Stimulated activated CD4-positive, alpha-beta T cell treated with anti-CD3 and anti-CD28 coated beads, Interleukin-4, amount 100 ng/mL, for 48 hours (primary cell): ENCODE results near the gene ZNF880.
"Not testable (repeated sequence)": the region's sequence is repeated elsewhere in the genome, so short reads cannot be mapped to it uniquely, and the experiment has no call there.

Experiments
- DNase-seq, 2 donors: peaks; one replicate each; pipeline ENCODE4 v3.0.0-alpha.2; 2020; ENCODE audit warnings: low read depth in 2 of 2

ZNF880 gene

DNA sequence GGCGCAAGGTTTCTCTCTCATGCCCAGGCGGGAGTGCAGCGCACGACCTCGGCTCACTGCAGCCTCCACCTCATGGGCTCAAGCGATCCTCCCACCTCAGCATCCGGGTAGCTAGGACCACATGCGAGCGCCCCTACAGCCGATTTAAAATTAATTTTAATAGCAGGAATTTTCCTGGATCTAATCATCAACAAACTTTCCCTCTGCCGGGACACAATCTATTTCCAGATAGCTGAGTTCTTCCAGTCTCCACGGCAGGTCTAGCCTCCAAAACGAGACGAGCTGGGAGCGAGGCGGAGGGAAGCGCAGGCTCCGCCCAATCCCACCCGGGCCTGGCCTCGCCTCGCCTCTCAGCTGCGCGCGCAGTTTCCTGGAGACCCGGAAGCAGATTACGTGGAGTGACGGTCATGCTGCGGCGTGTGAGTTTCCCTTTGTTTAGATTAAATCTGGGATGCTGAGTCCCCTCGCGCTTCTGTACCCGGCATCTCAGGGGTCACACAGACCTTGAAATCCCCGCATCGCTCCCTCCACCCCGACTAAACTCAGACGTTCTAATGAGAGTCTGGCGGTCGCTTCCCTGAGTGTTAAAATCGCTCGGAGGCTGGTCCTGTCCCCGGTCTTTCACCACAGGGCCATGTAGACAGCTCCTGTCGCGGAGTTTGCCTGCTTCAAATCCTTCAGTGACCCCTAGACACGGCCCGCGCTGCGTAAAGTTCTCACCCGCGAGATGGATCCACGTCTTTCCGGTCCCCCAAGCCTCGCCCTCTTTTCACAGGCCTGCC is at the start of gene ZNF880:
TSS of gene ZNF880 (plus strand) at position 365 of the 782 bp plus-strand sequence. CDS start at position 408, 43 bp downstream.
- peak; percentile 88 to 90 for DNase-seq

DNA sequence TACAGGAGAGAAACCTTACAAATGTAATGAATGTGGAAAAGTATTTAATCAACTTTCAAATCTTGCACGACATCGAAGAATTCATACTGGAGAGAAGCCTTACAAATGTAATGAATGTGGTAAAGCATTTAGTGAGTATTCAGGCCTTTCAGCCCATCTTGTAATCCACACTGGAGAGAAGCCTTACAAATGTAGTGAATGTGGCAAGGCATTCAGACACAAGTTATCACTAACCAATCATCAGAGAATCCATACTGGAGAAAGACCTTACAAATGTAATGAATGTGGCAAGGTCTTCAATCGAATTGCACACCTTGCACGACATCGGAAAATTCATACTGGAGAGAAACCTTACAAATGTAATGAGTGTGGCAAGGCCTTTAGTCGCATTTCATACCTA is 47.3 kb upstream of the ZNF880 start:
- no peak for DNase-seq

DNA sequence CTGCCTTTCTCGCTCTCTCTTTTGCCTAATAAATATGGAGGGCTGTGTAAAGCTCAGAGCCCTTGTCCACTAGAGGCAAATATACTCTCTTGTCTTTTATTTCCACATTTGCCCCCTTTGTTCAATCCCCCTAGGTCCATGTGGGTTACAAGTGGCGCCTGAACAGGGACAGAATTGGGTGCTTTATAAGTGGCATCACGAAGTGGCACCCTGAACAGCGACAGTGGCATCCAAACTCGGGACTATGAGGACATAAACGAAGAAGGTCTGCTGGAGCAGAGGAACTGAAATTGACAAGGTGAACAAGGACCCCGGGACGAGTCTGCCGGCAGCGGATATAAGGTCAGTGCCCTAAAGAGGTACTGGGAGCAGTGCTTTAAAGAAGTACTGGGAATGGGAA is 38.0 kb upstream of the ZNF880 start:
- DNase-seq, result no peak

DNA sequence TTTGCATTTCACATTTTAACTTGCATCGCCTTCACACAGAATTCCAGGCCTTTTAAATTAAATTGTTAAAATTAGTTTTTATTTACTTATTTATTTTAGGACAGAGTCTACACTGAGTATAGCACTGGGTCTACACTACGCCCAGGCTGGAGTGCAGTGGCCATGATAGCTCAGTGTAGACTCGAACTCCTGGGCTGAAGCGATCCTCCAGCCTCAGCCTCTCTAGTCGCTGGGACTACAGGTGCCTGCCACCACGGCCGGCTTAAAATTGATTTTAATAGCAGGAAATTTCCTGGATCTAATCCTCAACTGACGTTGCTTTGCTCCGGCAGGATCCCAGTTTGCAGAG is 34.0 kb upstream of the ZNF880 start:
- DNase-seq, result no peak

DNA sequence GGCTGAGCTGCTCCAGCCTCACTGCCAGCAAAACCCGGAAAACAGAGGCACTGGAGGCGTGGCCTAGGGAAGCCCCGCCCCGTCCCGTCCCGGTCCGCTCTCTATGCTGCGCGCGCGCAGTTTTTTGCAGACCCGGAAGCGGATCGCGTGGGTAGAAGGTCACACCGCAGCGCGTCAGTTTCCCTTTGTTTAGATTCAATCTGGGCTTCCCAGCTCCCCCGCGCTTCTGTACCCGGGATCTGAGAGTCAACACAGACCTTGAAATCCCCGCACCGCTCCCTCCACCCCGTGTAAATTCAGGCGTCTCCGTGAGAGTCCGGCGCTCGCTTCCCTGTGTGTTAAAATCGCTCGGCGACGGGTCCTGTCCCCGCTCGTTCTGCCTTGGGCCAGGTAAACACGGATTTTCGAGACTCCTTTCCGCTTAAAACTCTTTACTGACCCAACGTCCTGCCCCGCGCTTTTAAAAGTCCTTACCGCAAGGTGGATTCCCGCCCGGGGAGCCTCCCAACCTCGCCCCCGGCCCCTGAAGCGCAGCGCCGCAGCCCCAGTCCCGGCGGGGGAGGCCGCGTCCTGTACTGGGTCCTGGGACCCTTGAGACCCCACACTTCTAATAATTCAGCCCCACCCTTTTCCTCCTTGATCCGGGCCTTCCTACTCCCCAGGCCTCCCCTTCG is 33.5 kb upstream of the ZNF880 start, which contains the start of gene ZNF610:
TSS of gene ZNF610 (plus strand) at position 127 of the 674 bp plus-strand sequence. CDS start 12,930 bp downstream, outside the sequence.
- peak; percentile 86 to 88 for DNase-seq

DNA sequence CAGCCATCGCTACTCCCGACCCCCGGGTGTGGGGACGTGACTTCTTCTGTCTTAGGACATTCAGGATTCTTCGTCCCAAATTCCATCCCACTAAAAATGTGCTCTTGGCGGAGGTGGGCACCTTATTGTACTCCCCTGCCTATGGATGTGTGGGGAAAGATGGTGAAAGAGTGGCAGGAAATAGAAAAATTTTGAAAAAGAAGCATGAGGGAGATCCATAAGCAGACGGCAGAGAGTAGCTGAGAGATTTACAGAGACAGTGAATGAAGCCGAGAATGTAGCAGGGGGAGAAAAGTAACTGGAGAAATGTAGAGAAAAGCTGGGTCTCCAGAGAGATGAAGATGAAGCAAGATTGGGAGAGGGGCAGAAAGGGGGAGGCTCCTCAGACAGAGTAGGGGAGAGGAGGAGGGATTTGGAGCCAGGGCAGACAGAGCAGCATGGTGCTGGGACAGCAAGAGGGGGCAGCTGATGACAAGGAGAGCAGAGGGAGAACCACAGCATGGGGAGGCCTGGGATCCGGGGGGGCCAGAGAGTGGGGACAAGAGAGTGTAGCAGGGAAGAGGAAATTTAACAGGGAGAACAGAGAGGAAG is 32.8 kb upstream of the ZNF880 start:
- no peak for DNase-seq

DNA sequence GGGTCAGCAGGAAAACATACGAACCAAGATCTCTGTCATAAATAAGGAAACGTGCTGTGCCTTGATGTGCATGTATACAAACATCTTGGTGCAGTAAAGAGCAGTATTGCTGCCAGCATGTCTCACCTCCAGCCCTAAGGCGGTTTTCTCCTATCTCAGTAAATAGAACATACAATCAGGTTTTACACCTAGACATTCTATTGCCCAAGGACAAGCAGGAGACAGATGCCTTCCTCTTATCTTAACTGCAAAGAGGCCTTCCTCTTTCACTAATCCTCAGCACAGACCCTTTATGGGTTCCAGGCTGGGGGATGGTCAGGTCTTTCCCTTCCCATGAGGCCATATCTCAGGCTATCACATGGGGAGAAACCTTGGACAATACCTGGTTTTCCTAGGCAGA is 30.7 kb upstream of the ZNF880 start:
- not testable (repeated sequence) for DNase-seq

DNA sequence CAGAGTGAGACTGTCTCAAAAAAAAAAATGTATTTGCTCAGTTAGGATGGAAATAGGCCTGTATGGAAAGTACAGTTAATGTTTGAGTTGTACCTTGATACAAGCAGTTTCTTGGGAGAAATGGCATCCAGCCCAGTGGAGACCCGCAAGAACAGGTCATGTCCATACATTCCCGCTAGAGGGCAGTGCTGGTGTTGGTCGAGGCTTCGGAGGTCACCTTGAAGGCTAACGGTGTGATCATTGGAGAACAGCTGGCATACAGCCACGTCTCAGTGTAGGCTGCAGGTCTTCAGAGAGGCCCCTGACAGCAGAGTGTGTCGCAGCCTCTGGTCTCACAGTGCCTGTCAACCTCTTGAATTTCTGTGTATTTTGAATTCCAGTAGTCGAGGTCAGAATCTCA is 26.2 kb upstream of the ZNF880 start:
- DNase-seq, result peak; percentile 24 to 28

DNA sequence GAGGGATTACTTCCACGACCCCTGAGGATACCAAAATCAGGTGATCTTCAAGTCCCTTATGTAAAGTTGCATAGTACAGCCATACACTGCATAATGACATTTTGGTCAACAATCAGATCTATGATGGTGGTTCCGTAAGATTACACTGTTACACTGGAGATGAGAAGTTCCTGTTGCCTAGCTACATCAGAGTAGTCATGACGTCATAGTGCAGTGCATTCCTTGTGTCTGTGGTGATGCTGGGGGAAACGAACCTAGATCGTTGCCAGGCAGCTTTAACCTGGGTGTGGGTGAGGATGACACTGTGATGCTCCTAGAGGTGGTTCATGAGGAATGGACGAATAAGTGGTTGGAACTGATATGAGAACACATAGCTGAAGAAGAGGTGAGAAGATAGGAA is 24.6 kb upstream of the ZNF880 start:
- DNase-seq, result no peak

DNA sequence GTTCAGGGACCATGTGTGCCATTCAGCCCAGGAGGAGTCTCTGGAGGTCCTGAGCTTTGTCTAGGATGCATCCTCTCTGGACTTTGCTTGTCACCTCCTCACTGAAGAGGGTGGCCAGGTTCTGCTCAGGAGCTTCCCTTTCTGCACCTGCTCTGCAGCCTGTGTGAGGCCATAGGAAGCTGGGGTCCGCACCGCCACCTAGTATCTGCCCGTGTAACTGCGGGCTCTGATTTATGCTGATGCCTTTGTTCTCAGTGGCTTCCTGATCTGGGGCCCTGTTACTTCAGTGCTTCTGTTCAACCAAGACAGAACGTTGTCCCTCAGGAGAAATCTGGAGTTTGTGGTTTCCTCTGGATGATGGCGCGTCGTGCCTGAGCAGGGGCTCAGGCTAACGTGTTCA is 18.2 kb upstream of the ZNF880 start:
- DNase-seq, result no peak

DNA sequence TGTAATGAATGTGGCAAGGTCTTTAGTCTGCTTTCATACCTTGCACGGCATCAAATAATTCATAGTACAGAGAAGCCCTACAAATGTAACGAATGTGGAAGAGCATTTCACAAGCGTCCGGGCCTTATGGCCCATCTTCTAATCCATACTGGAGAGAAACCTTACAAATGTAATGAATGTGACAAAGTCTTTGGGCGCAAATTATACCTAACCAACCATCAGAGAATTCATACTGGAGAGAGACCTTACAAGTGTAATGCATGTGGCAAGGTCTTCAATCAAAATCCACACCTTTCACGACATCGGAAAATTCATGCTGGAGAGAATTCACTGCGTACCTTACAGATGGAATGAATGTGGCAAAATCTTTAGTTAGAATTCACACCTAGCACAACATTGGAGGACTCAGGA is 3.3 kb upstream of the ZNF880 start:
- no peak for DNase-seq

DNA sequence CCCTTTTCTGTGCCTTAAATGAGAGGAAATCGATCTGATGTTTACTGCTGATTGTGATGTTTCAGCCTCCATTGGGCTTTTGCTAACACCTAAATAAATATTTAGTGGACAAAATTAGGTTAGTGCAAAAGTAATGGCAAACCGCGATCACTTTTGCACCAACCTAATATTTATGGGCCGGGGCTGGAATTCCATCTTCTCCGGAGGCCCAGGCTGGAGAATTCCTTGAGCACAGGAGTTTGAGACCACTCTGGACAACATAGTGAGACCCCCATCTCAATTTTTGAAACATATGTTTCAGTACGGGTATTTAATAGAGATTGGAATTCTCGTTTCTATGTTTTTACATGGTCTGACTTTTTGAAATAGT is 603 bp downstream of the ZNF880 start:
- no peak for DNase-seq

DNA sequence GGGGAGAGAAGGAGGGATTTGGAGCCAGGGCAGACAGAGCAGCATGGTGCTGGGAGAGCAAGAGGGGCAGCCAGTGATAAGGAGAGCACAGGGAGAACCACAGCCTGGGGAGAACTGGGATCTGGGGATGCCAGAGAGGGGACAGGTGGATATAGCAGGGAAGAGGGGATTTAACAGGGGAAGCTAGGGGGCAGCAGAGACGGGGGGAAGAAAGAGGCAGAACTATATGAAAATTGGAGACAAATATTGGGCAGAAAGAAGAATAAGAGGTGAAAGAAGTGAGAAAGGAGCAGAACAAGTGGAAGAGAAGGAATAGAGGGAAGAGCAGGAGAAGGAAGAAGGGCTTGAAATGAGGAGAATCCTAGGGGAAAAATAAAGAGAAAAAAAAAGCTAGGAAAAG is 21.4 kb downstream of the ZNF880 start:
- DNase-seq, result no peak

DNA sequence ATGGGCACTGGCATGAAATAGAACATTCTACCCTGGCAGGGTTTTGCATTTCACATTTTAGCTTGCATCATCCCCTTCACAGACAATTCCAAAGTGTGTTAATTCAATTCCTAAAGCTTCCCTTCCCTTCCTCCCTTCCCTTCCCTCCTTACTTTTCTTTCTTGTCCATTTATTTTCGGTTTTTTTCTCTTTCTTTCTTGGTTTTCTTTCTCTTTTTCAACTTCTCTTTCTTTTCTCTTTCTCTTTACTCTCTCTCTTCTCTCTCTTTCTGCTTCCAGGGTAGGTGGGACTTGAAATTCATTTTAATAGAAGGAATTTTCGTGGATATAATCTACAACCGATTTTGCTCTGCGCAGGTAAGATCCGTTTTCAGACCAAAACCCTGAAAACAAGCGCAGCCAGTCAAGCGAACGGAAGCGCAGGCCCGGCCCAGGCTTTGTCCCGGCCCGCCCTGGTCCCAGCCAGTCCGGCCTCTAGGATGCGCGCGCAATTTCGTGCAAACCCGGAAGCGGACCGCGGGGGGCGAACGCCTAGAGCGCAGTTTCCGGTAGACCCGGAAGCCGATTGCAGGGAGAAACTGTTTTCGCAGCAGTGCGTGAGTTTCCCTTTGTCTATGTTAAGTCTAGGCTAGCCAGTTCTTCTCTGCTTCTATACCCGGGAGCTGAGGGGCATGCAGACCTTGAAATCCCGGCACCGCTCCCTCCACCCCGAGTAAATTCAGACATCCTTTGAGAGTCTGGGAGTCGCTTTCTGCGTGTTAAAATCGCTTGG is 27.8 kb downstream of the ZNF880 start, which contains the start of gene ZNF528:
TSS of gene ZNF528 (plus strand) at position 540 of the 771 bp plus-strand sequence. CDS start 4,165 bp downstream, outside the sequence.
- DNase-seq, result peak; percentile 93 to 95

DNA sequence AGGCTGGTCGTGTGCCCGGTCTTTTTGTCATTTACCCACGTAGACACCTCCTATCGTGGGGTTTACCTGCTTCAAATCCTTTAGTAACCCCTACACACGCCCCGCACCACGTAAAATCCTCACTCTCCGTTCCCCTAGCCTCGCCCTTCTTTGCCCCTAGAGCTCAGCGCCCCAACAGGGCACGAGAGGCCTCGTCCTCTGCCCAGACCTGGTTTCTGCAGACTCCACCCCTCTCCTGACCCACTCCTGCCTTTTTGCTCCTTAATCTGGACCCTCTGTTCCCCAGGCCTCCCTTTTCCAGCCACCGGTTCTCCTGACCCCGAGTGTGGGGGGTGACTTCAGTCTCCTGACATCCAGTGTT is 28.3 kb downstream of the ZNF880 start:
- DNase-seq, result peak in 1 of 2 donors; percentile 3

DNA sequence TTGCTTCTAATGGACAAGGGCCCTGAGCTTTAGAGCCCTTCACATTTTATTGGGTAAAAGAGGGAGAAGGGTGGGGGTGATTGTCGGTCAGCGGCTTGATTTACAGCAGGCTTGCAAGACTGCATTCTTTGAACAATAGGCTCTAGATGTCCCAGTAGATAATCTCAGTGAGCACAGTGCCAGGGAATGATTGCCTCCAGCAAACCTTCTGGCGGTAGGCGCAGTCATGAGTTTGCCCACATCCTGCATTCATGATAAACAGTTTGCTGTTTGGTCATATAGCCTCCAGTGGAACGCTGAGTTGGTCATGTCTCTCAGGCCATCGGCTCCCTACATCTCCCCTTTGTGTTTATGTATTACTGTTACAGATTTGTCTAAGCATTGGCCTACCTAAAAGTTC is 40.6 kb downstream of the ZNF880 start:
- DNase-seq, result no peak

DNA sequence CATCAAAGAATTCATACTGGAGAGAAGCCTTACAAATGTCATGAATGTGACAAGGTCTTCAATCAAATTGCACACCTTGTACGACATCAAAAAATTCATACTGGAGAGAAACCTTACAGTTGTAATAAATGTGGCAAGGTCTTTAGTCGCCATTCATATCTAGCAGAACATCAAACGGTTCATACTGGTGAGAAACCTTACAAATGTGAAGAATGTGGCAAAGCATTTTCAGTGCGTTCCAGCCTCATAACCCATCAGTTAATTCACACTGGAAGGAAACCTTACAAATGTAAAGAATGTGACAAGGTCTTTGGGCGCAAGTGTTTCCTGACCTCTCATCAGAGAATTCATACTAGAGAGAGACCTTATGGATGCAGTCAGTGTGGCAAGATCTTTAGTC is 46.0 kb downstream of the ZNF880 start:
- no peak for DNase-seq

DNA sequence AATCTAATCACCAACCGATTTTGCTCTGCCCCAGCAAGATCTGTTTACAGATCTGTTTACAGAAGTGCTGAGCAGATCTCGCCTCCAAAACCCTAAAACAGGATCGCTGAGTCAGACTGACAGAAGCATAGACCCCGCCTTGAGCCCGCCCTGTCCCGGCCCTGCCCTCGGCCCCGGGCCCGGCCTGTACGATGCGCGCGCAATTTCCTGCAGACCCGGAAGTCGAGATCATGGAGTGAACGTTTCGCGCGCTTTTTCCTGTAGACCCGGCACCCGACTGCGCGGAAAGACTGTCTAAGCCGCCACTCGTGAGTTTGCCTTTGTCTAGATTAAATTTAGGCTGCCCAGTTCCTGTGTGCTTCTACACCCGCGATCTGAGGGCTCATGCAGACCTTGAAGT is 59.2 kb downstream of the ZNF880 start, which contains the start of gene ZNF534:
TSS of gene ZNF534 (plus strand) at position 212 of the 400 bp plus-strand sequence. CDS start 2,327 bp downstream, outside the sequence.
- DNase-seq, result no peak
